Mesendoderm (in vitro differentiated cells): ENCODE results near the gene GMDS.
A peak's percentile ranks its signal among the peaks of the same experiment; 100 is the strongest.

Experiments
- DNase-seq: peaks from one replicate; pipeline ENCODE4 v3.0.0; 2013
- H2AK5ac ChIP-seq: 2 replicates; pipeline ENCODE4 v1.6.1; 2013; ENCODE audit warnings: low read length, inconsistent platforms
- H2BK120ac ChIP-seq: 2 replicates; pipeline ENCODE4 v1.6.1; 2013; ENCODE audit warnings: low read depth, mild to moderate bottlenecking, low read length, moderate library complexity, mixed read lengths
- H2BK15ac ChIP-seq: replicated peaks from 2 replicates; pipeline ENCODE4 v1.6.1; 2013; ENCODE audit warnings: low read depth, mild to moderate bottlenecking, moderate library complexity
- H2BK5ac ChIP-seq: 2 replicates; pipeline ENCODE4 v1.6.1; 2013; ENCODE audit warnings: low read length, inconsistent platforms
- H3K18ac ChIP-seq: 2 replicates; pipeline ENCODE4 v1.6.1; 2013; ENCODE audit warnings: mild to moderate bottlenecking, low read length, mixed read lengths
- H3K23ac ChIP-seq: one replicate; pipeline ENCODE4 v1.6.1; 2013; ENCODE audit warnings: low read length
- H3K27ac ChIP-seq: 2 replicates; pipeline ENCODE4 v1.5.1; 2013; ENCODE audit warnings: low read depth, mild to moderate bottlenecking, inconsistent platforms, low read length, moderate library complexity
- H3K27me3 ChIP-seq: 2 replicates; pipeline ENCODE4 v1.6.1; 2013; ENCODE audit warnings: low read length, control low read depth, mild to moderate bottlenecking, inconsistent platforms; ENCODE audit not compliant: insufficient read depth, poor library complexity
- H3K36me3 ChIP-seq: 2 replicates; pipeline ENCODE4 v1.6.1; 2013; ENCODE audit warnings: low read length, inconsistent platforms; ENCODE audit not compliant: control insufficient read depth, insufficient read depth
- H3K4ac ChIP-seq: one replicate; pipeline ENCODE4 v1.6.1; 2013; ENCODE audit warnings: low read depth, mild to moderate bottlenecking, low read length, moderate library complexity
- H3K4me1 ChIP-seq: 2 replicates; pipeline ENCODE4 v1.6.1; 2013; ENCODE audit warnings: low read depth, low read length, inconsistent platforms; ENCODE audit not compliant: control insufficient read depth
- H3K4me2 ChIP-seq: 2 replicates; pipeline ENCODE4 v1.6.1; 2013; ENCODE audit warnings: low read length
- H3K4me3 ChIP-seq: 2 replicates; pipeline ENCODE4 v1.5.1; 2013; ENCODE audit warnings: mild to moderate bottlenecking, low read length
- H3K56ac ChIP-seq: one replicate; pipeline ENCODE4 v1.6.1; 2013; ENCODE audit warnings: low read length
- H3K79me1 ChIP-seq: 2 replicates; pipeline ENCODE4 v1.6.1; 2013; ENCODE audit warnings: low read length, inconsistent platforms
- H3K79me2 ChIP-seq: 2 replicates; pipeline ENCODE4 v1.6.1; 2013; ENCODE audit warnings: mild to moderate bottlenecking, low read length; ENCODE audit not compliant: control insufficient read depth, insufficient read depth
- H3K9ac ChIP-seq: 2 replicates; pipeline ENCODE4 v1.6.1; 2013; ENCODE audit warnings: low read length, inconsistent platforms
- H4K5ac ChIP-seq: one replicate; pipeline ENCODE4 v1.6.1; 2013; ENCODE audit warnings: low read length
- H4K8ac ChIP-seq: one replicate; pipeline ENCODE4 v1.6.1; 2013; ENCODE audit warnings: low read depth, mild to moderate bottlenecking, control low read depth, low read length, moderate library complexity
- WGBS: extraction: QIAGEN DNeasy Blood & Tissue Kit; methylation state at CpG from one replicate; pipeline ENCODE4 v1.1.7; 2013; ENCODE audit warnings: low lambda C conversion rate, missing lambda C conversion rate; ENCODE audit not compliant: insufficient coverage; ENCODE audit errors: extremely low coverage; 5-methylcytosine and 5-hydroxymethylcytosine counted together

GMDS gene

DNA sequence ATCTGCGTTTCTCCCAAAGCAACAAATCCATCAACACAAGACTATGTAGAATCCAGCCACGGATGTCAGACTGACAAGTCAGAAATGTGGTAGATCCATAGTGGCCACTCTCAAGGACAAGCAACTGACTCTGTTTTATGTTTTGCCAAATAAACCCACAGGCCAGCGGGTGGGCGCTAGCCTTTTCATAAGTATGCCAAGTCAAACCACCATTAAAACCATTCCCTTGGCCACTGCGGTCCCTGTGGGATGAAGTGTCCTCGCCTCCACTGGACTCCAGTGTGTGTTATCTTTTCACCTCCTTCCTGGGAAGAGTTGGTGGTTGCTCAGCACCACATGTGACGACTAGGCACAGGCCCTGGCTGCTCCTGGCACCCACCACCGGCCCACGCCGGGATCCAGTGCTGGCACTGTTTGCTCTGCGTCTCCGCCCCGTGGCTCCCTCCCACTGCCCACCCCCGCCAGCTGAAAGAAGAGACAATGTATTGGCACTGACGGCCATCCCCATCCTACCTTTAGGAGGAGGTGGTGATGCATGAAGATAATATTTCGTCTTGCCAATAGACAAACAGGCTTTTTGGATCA is 532.3 kb downstream of the GMDS start:
- WGBS, result no CpG with 5 or more reads among the region's 16 CpGs
- Histone ChIP-seq H4K5ac (no peak overlapping the region), H2BK5ac (no peak overlapping the region), H3K4ac (no peak overlapping the region), H3K79me1 (no peaks in the 10 kb centered on the region), H2AK5ac (no peak overlapping the region), H3K27ac (no peak overlapping the region), H3K79me2 (no peaks in the 10 kb centered on the region), H3K4me1 (no peaks in the 10 kb centered on the region), H3K27me3 (no peaks in the 10 kb centered on the region), H4K8ac (no peak overlapping the region), H3K4me3 (no peak overlapping the region), H3K56ac (peak overlapping the region; percentile 4), H3K23ac (no peak overlapping the region), H3K4me2 (no peak overlapping the region), H3K36me3 (no peaks in the 10 kb centered on the region), H2BK15ac (no peak overlapping the region), H3K18ac (no peak overlapping the region), H3K9ac (no peak overlapping the region), H2BK120ac (no peak overlapping the region)
- DNase-seq, result no peak

- no peaks in the 10 kb centered on the region for H3K79me2 ChIP-seq
- H2BK120ac ChIP-seq, result no peak overlapping the region
- WGBS, result no CpG with 5 or more reads among the region's 3 CpGs
These were observed 533.0 kb downstream of the GMDS start for GRCh38 chr6:1712451-1712850.

GRCh38 chr6:1711136-1711535 is 534.3 kb downstream of the GMDS start:
- no peak overlapping the region for H3K18ac ChIP-seq
- no peak overlapping the region for H3K56ac ChIP-seq
- no peak overlapping the region for H3K4ac ChIP-seq
- no peaks in the 10 kb centered on the region for H3K36me3 ChIP-seq
- no peak overlapping the region for H4K8ac ChIP-seq
- H2BK5ac ChIP-seq, result no peak overlapping the region
- H4K5ac ChIP-seq, result no peak overlapping the region
- no peak overlapping the region for H3K4me3 ChIP-seq
- no peaks in the 10 kb centered on the region for H3K4me1 ChIP-seq
- no CpG with 5 or more reads among the region's 6 CpGs for WGBS
- no peak overlapping the region for H2BK15ac ChIP-seq
- DNase-seq, result no peak
- H3K23ac ChIP-seq, result no peak overlapping the region
- H3K27ac ChIP-seq, result no peak overlapping the region
- H2BK120ac ChIP-seq, result no peak overlapping the region
- H3K9ac ChIP-seq, result no peak overlapping the region
- H3K4me2 ChIP-seq, result no peak overlapping the region
- no peaks in the 10 kb centered on the region for H3K79me2 ChIP-seq
- H2AK5ac ChIP-seq, result no peak overlapping the region
- H3K27me3 ChIP-seq, result no peaks in the 10 kb centered on the region
- no peaks in the 10 kb centered on the region for H3K79me1 ChIP-seq

More at GRCh38 chr6:1712451-1712850, 533.0 kb downstream of the GMDS start:
- no peak overlapping the region for H3K23ac ChIP-seq
- no peak overlapping the region for H3K4me2 ChIP-seq
- no peak overlapping the region for H3K9ac ChIP-seq
- H2AK5ac ChIP-seq, result no peak overlapping the region
- no peaks in the 10 kb centered on the region for H3K4me1 ChIP-seq
- no peaks in the 10 kb centered on the region for H3K79me1 ChIP-seq
- no peak overlapping the region for H3K4me3 ChIP-seq
- H3K56ac ChIP-seq, result no peak overlapping the region
- H2BK5ac ChIP-seq, result no peak overlapping the region
- no peak overlapping the region for H3K4ac ChIP-seq
- DNase-seq, result no peak
- no peak overlapping the region for H2BK15ac ChIP-seq
- H3K27ac ChIP-seq, result no peak overlapping the region
- H3K36me3 ChIP-seq, result no peaks in the 10 kb centered on the region
- no peaks in the 10 kb centered on the region for H3K27me3 ChIP-seq
- H4K8ac ChIP-seq, result no peak overlapping the region
- H3K18ac ChIP-seq, result no peak overlapping the region
- no peak overlapping the region for H4K5ac ChIP-seq

GRCh38 chr6:1709234-1709641 is 536.2 kb downstream of the GMDS start:
- Histone ChIP-seq H2AK5ac (no peak overlapping the region), H3K79me2 (no peaks in the 10 kb centered on the region), H2BK15ac (no peak overlapping the region), H3K4me3 (no peak overlapping the region), H3K4me1 (no peaks in the 10 kb centered on the region), H3K9ac (no peak overlapping the region), H3K56ac (no peak overlapping the region), H4K8ac (no peak overlapping the region), H3K27ac (no peak overlapping the region), H2BK5ac (no peak overlapping the region), H3K23ac (no peak overlapping the region), H4K5ac (no peak overlapping the region), H3K4ac (no peak overlapping the region), H3K18ac (no peak overlapping the region), H3K27me3 (no peaks in the 10 kb centered on the region), H3K36me3 (no peaks in the 10 kb centered on the region), H3K79me1 (no peaks in the 10 kb centered on the region), H2BK120ac (no peak overlapping the region), H3K4me2 (no peak overlapping the region)
- WGBS, result no CpG with 5 or more reads among the region's 8 CpGs
- no peak for DNase-seq

DNA sequence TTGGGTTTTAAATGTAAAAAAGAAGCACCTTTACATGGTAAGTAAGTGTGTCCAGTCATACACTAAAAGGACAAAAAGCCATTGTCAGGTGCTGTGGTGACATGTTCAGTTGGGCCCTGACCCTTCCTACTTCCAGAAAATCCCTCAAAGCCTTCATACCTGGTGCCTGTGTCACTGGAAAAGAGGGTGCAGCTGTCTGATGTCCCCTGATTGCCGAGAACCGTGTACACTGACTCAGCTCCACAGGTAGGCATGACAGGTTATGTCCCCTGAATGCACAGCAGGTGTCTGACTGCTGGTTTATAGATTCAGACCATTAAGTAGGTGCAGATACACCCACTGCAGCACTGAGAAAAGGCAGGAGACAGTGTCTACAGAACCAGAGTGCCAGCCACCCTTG is 536.6 kb downstream of the GMDS start:
- H3K4me3 ChIP-seq, result no peak overlapping the region
- no peak overlapping the region for H4K8ac ChIP-seq
- H3K79me2 ChIP-seq, result no peaks in the 10 kb centered on the region
- H2BK5ac ChIP-seq, result no peak overlapping the region
- no peaks in the 10 kb centered on the region for H3K79me1 ChIP-seq
- H2BK15ac ChIP-seq, result no peak overlapping the region
- no peak overlapping the region for H3K4me2 ChIP-seq
- no CpG with 5 or more reads among the region's 2 CpGs for WGBS
- no peak overlapping the region for H3K23ac ChIP-seq
- H3K4ac ChIP-seq, result no peak overlapping the region
- no peak overlapping the region for H3K18ac ChIP-seq
- no peaks in the 10 kb centered on the region for H3K27me3 ChIP-seq
- no peak overlapping the region for H4K5ac ChIP-seq
- H2BK120ac ChIP-seq, result no peak overlapping the region
- H2AK5ac ChIP-seq, result no peak overlapping the region
- no peaks in the 10 kb centered on the region for H3K4me1 ChIP-seq
- no peak for DNase-seq
- H3K27ac ChIP-seq, result no peak overlapping the region
- no peaks in the 10 kb centered on the region for H3K36me3 ChIP-seq
- no peak overlapping the region for H3K9ac ChIP-seq
- H3K56ac ChIP-seq, result no peak overlapping the region

GRCh38 chr6:1708122-1708521 is 537.3 kb downstream of the GMDS start:
- H3K23ac ChIP-seq, result no peak overlapping the region
- WGBS, result no CpG with 5 or more reads among the region's 15 CpGs
- no peak overlapping the region for H3K9ac ChIP-seq
- DNase-seq, result no peak
- no peaks in the 10 kb centered on the region for H3K79me1 ChIP-seq
- no peaks in the 10 kb centered on the region for H3K4me1 ChIP-seq
- H2BK5ac ChIP-seq, result no peak overlapping the region
- no peak overlapping the region for H3K4ac ChIP-seq
- no peak overlapping the region for H4K5ac ChIP-seq
- H3K27ac ChIP-seq, result no peak overlapping the region
- no peak overlapping the region for H2AK5ac ChIP-seq
- no peak overlapping the region for H2BK15ac ChIP-seq
- H2BK120ac ChIP-seq, result no peak overlapping the region
- H3K4me3 ChIP-seq, result no peak overlapping the region
- H3K4me2 ChIP-seq, result no peak overlapping the region
- no peaks in the 10 kb centered on the region for H3K79me2 ChIP-seq
- H4K8ac ChIP-seq, result no peak overlapping the region
- H3K27me3 ChIP-seq, result no peaks in the 10 kb centered on the region
- H3K56ac ChIP-seq, result no peak overlapping the region
- H3K18ac ChIP-seq, result no peak overlapping the region
- H3K36me3 ChIP-seq, result no peaks in the 10 kb centered on the region
